Peyer's patch (tissue), 4 donors: ENCODE results near the gene DNAJB1. TPM values are rescaled to one million over a fixed set of nuclear protein-coding genes. Genes with fewer than 3 reads are reported as not detected.
A peak's percentile ranks its signal among the peaks of the same experiment; 100 is the strongest.

Source experiments
- DNase-seq, 3 donors: peaks; one replicate each; pipeline ENCODE4 v3.0.0-alpha.2; 2017 to 2019
- H3K27ac ChIP-seq, 4 donors: fragments of 200-600 bp; sonication (generic); one replicate each; pipeline ENCODE4 v1.5.1; 2016 to 2019
- H3K27me3 ChIP-seq, 2 donors: fragments of 200-600 bp; sonication (generic); one replicate each; pipeline ENCODE4 v1.5.1; 2019
- H3K36me3 ChIP-seq, 3 donors: fragments of 200-600 bp; sonication (generic); one replicate each; pipeline ENCODE4 v1.5.1; 2016 to 2019
- H3K4me1 ChIP-seq, 4 donors: fragments of 200-600 bp; sonication (generic); one replicate each; pipeline ENCODE4 v1.5.1; 2016 to 2019
- H3K4me3 ChIP-seq, 4 donors: fragments of 200-600 bp; sonication (generic); 1 replicate in 3 of 4; 2 replicates in 1 of 4; pipeline ENCODE4 v1.5.1; 2016 to 2019; ENCODE audit warnings: mild to moderate bottlenecking in 1 of 4
- H3K9me3 ChIP-seq, 4 donors: fragments of 200-600 bp; sonication (generic); one replicate each; pipeline ENCODE4 v1.5.1; 2016 to 2019; ENCODE audit warnings: mild to moderate bottlenecking in 1 of 4
- CTCF ChIP-seq, 6 experiments: fragments of 450-650 bp in 4 of 6; fragments of 200-600 bp in 2 of 6; sonication (generic) in 1 of 6; IDR thresholded peaks; one replicate each; pipeline ENCODE4 v1.5.1; 2017 to 2019; ENCODE audit warnings: antibody characterized with exemption in 6 of 6, mild to moderate bottlenecking in 3 of 6, moderate library complexity in 1 of 6
- POLR2A ChIP-seq, 2 donors: fragments of 450-650 bp; IDR thresholded peaks; one replicate each; pipeline ENCODE4 v1.5.1; 2017; ENCODE audit warnings: antibody characterized with exemption in 2 of 2, mild to moderate bottlenecking in 2 of 2, moderate library complexity in 2 of 2
- total RNA-seq, 4 donors: library from RNA; depleted of rRNA; stranded (reverse); fragments of >200 nt; gene quantifications; one replicate each; pipeline ENCODE4 v1.1.0, GENCODE V29; 2016

The DNAJB1 gene
- total RNA-seq, 4 donors from 2014 or later = 34.5 to 60.2 (median 54.1) TPM

GRCh38 chr19:14516746-14517438 is 1.3 kb downstream of the DNAJB1 start:
- no peaks in the 10 kb centered on the region for H3K27me3 ChIP-seq
- no peaks in the 10 kb centered on the region for H3K9me3 ChIP-seq
- peak overlapping the region; percentile 99 to 100 (median 100) for H3K27ac ChIP-seq
- TF ChIP-seq POLR2A (IDR thresholded peaks at IDR 0.05) (no peak), CTCF (IDR thresholded peaks at IDR 0.05) (no peak)
- H3K36me3 ChIP-seq = peaks cover 0 to 31% (median 0%) of the 10 kb centered on the region in 3 donors
- peak in 2 of 3 donors; percentile 52 to 58 for DNase-seq
- H3K4me1 ChIP-seq = peaks cover 0 to 43% (median 17%) of the 10 kb centered on the region in 4 donors
- H3K4me3 ChIP-seq = peak overlapping the region; percentile 72 to 100 (median 92)

GRCh38 chr19:14516048-14516534 is 2.1 kb downstream of the DNAJB1 start:
- peak overlapping the region; percentile 72 to 100 (median 92) for H3K4me3 ChIP-seq
- peaks cover 0 to 31% (median 0%) of the 10 kb centered on the region in 3 donors for H3K36me3 ChIP-seq
- H3K27ac ChIP-seq = peak overlapping the region in 2 of 4 donors; percentile 99
- H3K4me1 ChIP-seq = peaks cover 0 to 39% (median 14%) of the 10 kb centered on the region in 4 donors
- TF ChIP-seq CTCF (IDR thresholded peaks at IDR 0.05) (peak in 3 of 6 experiments; percentile 8 to 30 (median 19)), POLR2A (IDR thresholded peaks at IDR 0.05) (no peak)
- peak in 1 of 3 donors; percentile 71 for DNase-seq
- H3K27me3 ChIP-seq = no peaks in the 10 kb centered on the region
- no peaks in the 10 kb centered on the region for H3K9me3 ChIP-seq

GRCh38 chr19:14515501-14516047 is 2.6 kb downstream of the DNAJB1 start:
- peak overlapping the region in 1 of 4 donors; percentile 39 for H3K27ac ChIP-seq
- H3K4me1 ChIP-seq = peaks cover 0 to 44% (median 14%) of the 10 kb centered on the region in 4 donors

GRCh38 chr19:14514215-14514863 is 3.9 kb downstream of the DNAJB1 start:
- TF ChIP-seq POLR2A (IDR thresholded peaks at IDR 0.05) (no peak), CTCF (IDR thresholded peaks at IDR 0.05) (no peak)
- H3K36me3 ChIP-seq = peaks cover 0 to 31% (median 0%) of the 10 kb centered on the region in 3 donors
- H3K27me3 ChIP-seq = no peaks in the 10 kb centered on the region
- H3K27ac ChIP-seq = no peak overlapping the region
- DNase-seq = no peak
- H3K4me3 ChIP-seq = no peak overlapping the region
- no peaks in the 10 kb centered on the region for H3K9me3 ChIP-seq
- H3K4me1 ChIP-seq = peaks cover 0 to 45% (median 14%) of the 10 kb centered on the region in 4 donors

More at GRCh38 chr19:14515501-14516047, 2.6 kb downstream of the DNAJB1 start:
- H3K36me3 ChIP-seq = peaks cover 0 to 31% (median 0%) of the 10 kb centered on the region in 3 donors
- no peak for DNase-seq
- TF ChIP-seq POLR2A (IDR thresholded peaks at IDR 0.05) (no peak), CTCF (IDR thresholded peaks at IDR 0.05) (no peak)
- no peaks in the 10 kb centered on the region for H3K9me3 ChIP-seq
- peak overlapping the region in 3 of 4 donors; percentile 72 to 97 (median 86) for H3K4me3 ChIP-seq
- H3K27me3 ChIP-seq = no peaks in the 10 kb centered on the region

GRCh38 chr19:14512406-14512961 is 5.7 kb downstream of the DNAJB1 start:
- H3K4me1 ChIP-seq = peaks cover 0 to 38% (median 13%) of the 10 kb centered on the region in 4 donors

More at GRCh38 chr19:14512406-14512961, 5.7 kb downstream of the DNAJB1 start:
- H3K27me3 ChIP-seq = no peaks in the 10 kb centered on the region
- H3K36me3 ChIP-seq = peaks cover 0 to 31% (median 0%) of the 10 kb centered on the region in 3 donors
- no peak overlapping the region for H3K27ac ChIP-seq
- TF ChIP-seq POLR2A (IDR thresholded peaks at IDR 0.05) (no peak), CTCF (IDR thresholded peaks at IDR 0.05) (no peak)
- H3K4me3 ChIP-seq = no peak overlapping the region
- no peak for DNase-seq
- H3K9me3 ChIP-seq = no peaks in the 10 kb centered on the region
